ENCODE data around the gene UTS2R.
A peak's percentile ranks its signal among the peaks of the same experiment; 100 is the strongest.
"Not testable (repeated sequence)": the region's sequence is repeated elsewhere in the genome, so short reads cannot be mapped to it uniquely, and the experiment has no call there.

UTS2R gene

GRCh38 chr17:82342361-82343079, 29.0 kb upstream of the UTS2R start:
- H3K9me3 Mint-ChIP-seq, result no peaks in the 10 kb centered on the region
- DNase-seq (ENCODE audit: low spot score in 2 of 2) (no peak), ATAC-seq (replicated peaks; ENCODE audit: extremely low read depth, poor library complexity, severe bottlenecking) (no peak)
- peaks cover 10% of the 10 kb centered on the region for H3K27me3 Mint-ChIP-seq
- no peak overlapping the region for H3K4me3 Mint-ChIP-seq
- H3K36me3 Mint-ChIP-seq (ENCODE audit: insufficient read depth), result no peaks in the 10 kb centered on the region
- no peaks in the 10 kb centered on the region for H3K4me1 Mint-ChIP-seq
- no peak overlapping the region for H3K27ac Mint-ChIP-seq (ENCODE audit: low read depth)

GRCh38 chr17:82343560-82343959, 28.0 kb upstream of the UTS2R start:
- ATAC-seq (replicated peaks; ENCODE audit: extremely low read depth, poor library complexity, severe bottlenecking), result no peak
- no peak overlapping the region for H3K27ac Mint-ChIP-seq (ENCODE audit: low read depth)
- no peaks in the 10 kb centered on the region for H3K9me3 Mint-ChIP-seq

GRCh38 chr17:82344175-82344907, 27.2 kb upstream of the UTS2R start:
- Mint-ChIP-seq H3K36me3 (ENCODE audit: insufficient read depth) (no peaks in the 10 kb centered on the region), H3K9me3 (no peaks in the 10 kb centered on the region), H3K27ac (ENCODE audit: low read depth) (no peak overlapping the region), H3K4me1 (no peaks in the 10 kb centered on the region), H3K4me3 (no peak overlapping the region), H3K27me3 (peaks cover 23% of the 10 kb centered on the region)
- ATAC-seq (replicated peaks; ENCODE audit: extremely low read depth, poor library complexity, severe bottlenecking) (no peak), DNase-seq (ENCODE audit: low spot score in 2 of 2) (no peak)

More at GRCh38 chr17:82343560-82343959, 28.0 kb upstream of the UTS2R start:
- Mint-ChIP-seq H3K36me3 (ENCODE audit: insufficient read depth) (no peaks in the 10 kb centered on the region), H3K4me3 (no peak overlapping the region), H3K4me1 (no peaks in the 10 kb centered on the region), H3K27me3 (peaks cover 15% of the 10 kb centered on the region)
- no peak for DNase-seq (ENCODE audit: low spot score in 2 of 2)

- no peaks in the 10 kb centered on the region for H3K36me3 Mint-ChIP-seq (ENCODE audit: insufficient read depth)
- no peaks in the 10 kb centered on the region for H3K9me3 Mint-ChIP-seq
- no peak overlapping the region for H3K27ac Mint-ChIP-seq (ENCODE audit: low read depth)
- peaks cover 26% of the 10 kb centered on the region for H3K27me3 Mint-ChIP-seq
- DNase-seq (ENCODE audit: low spot score in 2 of 2) (no peak), ATAC-seq (replicated peaks; ENCODE audit: extremely low read depth, poor library complexity, severe bottlenecking) (no peak)
- no peaks in the 10 kb centered on the region for H3K4me1 Mint-ChIP-seq
- no peak overlapping the region for H3K4me3 Mint-ChIP-seq
Measured at GRCh38 chr17:82345151-82345976, 26.2 kb upstream of the UTS2R start.

GRCh38 chr17:82346342-82347300, 24.9 kb upstream of the UTS2R start:
- H3K36me3 Mint-ChIP-seq (ENCODE audit: insufficient read depth), result no peaks in the 10 kb centered on the region
- DNase-seq (ENCODE audit: low spot score in 2 of 2), result no peak
- H3K27me3 Mint-ChIP-seq, result peaks cover 26% of the 10 kb centered on the region
- no peak overlapping the region for H3K27ac Mint-ChIP-seq (ENCODE audit: low read depth)
- no peaks in the 10 kb centered on the region for H3K9me3 Mint-ChIP-seq
- ATAC-seq (replicated peaks; ENCODE audit: extremely low read depth, poor library complexity, severe bottlenecking), result no peak
- H3K4me3 Mint-ChIP-seq, result no peak overlapping the region
- no peaks in the 10 kb centered on the region for H3K4me1 Mint-ChIP-seq

GRCh38 chr17:82347994-82348393, 23.6 kb upstream of the UTS2R start:
- H3K4me1 Mint-ChIP-seq, H3K4me3 Mint-ChIP-seq: not testable (repeated sequence)
- peaks cover 26% of the 10 kb centered on the region for H3K27me3 Mint-ChIP-seq

GRCh38 chr17:82348434-82348833, 23.1 kb upstream of the UTS2R start:
- ATAC-seq (replicated peaks; ENCODE audit: extremely low read depth, poor library complexity, severe bottlenecking), result no peak
- Mint-ChIP-seq H3K9me3 (no peaks in the 10 kb centered on the region), H3K27ac (ENCODE audit: low read depth) (no peak overlapping the region), H3K27me3 (peaks cover 26% of the 10 kb centered on the region), H3K4me1 (no peaks in the 10 kb centered on the region), H3K4me3 (no peak overlapping the region), H3K36me3 (ENCODE audit: insufficient read depth) (peaks cover 4% of the 10 kb centered on the region)
- DNase-seq (ENCODE audit: low spot score in 2 of 2), result no peak

More at GRCh38 chr17:82347994-82348393, 23.6 kb upstream of the UTS2R start:
- DNase-seq (ENCODE audit: low spot score in 2 of 2); H3K27ac Mint-ChIP-seq (ENCODE audit: low read depth); H3K9me3 Mint-ChIP-seq; ATAC-seq (replicated peaks; ENCODE audit: extremely low read depth, poor library complexity, severe bottlenecking); H3K36me3 Mint-ChIP-seq (ENCODE audit: insufficient read depth): not testable (repeated sequence)

GRCh38 chr17:82348866-82349265, 22.7 kb upstream of the UTS2R start:
- peaks cover 26% of the 10 kb centered on the region for H3K27me3 Mint-ChIP-seq
- H3K36me3 Mint-ChIP-seq (ENCODE audit: insufficient read depth), result peaks cover 4% of the 10 kb centered on the region
- H3K9me3 Mint-ChIP-seq, result no peaks in the 10 kb centered on the region
- H3K27ac Mint-ChIP-seq (ENCODE audit: low read depth), result no peak overlapping the region
- H3K4me1 Mint-ChIP-seq, result no peaks in the 10 kb centered on the region
- ATAC-seq (replicated peaks; ENCODE audit: extremely low read depth, poor library complexity, severe bottlenecking) (no peak), DNase-seq (ENCODE audit: low spot score in 2 of 2) (no peak)
- no peak overlapping the region for H3K4me3 Mint-ChIP-seq

GRCh38 chr17:82349287-82349701, 22.3 kb upstream of the UTS2R start:
- no peak overlapping the region for H3K27ac Mint-ChIP-seq (ENCODE audit: low read depth)
- H3K27me3 Mint-ChIP-seq, result peaks cover 26% of the 10 kb centered on the region
- no peaks in the 10 kb centered on the region for H3K4me1 Mint-ChIP-seq
- no peak overlapping the region for H3K4me3 Mint-ChIP-seq
- DNase-seq (ENCODE audit: low spot score in 2 of 2), result no peak
- peaks cover 4% of the 10 kb centered on the region for H3K36me3 Mint-ChIP-seq (ENCODE audit: insufficient read depth)
- H3K9me3 Mint-ChIP-seq, result no peaks in the 10 kb centered on the region
- no peak for ATAC-seq (replicated peaks; ENCODE audit: extremely low read depth, poor library complexity, severe bottlenecking)

GRCh38 chr17:82350182-82351030, 21.2 kb upstream of the UTS2R start:
- no peak for DNase-seq (ENCODE audit: low spot score in 2 of 2)
- no peak overlapping the region for H3K4me3 Mint-ChIP-seq
- no peak overlapping the region for H3K27ac Mint-ChIP-seq (ENCODE audit: low read depth)
- H3K36me3 Mint-ChIP-seq (ENCODE audit: insufficient read depth), result peaks cover 4% of the 10 kb centered on the region
- H3K4me1 Mint-ChIP-seq, result no peaks in the 10 kb centered on the region
- H3K27me3 Mint-ChIP-seq, result peaks cover 36% of the 10 kb centered on the region
- no peaks in the 10 kb centered on the region for H3K9me3 Mint-ChIP-seq
- ATAC-seq (replicated peaks; ENCODE audit: extremely low read depth, poor library complexity, severe bottlenecking), result no peak

GRCh38 chr17:82351254-82351712, 20.3 kb upstream of the UTS2R start:
- H3K36me3 Mint-ChIP-seq (ENCODE audit: insufficient read depth), result peaks cover 4% of the 10 kb centered on the region
- no peak overlapping the region for H3K27ac Mint-ChIP-seq (ENCODE audit: low read depth)
- peaks cover 34% of the 10 kb centered on the region for H3K27me3 Mint-ChIP-seq
- H3K9me3 Mint-ChIP-seq, result no peaks in the 10 kb centered on the region
- ATAC-seq (replicated peaks; ENCODE audit: extremely low read depth, poor library complexity, severe bottlenecking) (peak; percentile 13), DNase-seq (ENCODE audit: low spot score in 2 of 2) (no peak)
- no peak overlapping the region for H3K4me3 Mint-ChIP-seq
- H3K4me1 Mint-ChIP-seq, result no peaks in the 10 kb centered on the region

All from central memory CD8-positive, alpha-beta T cell (primary cell).